Activated CD8-positive, alpha-beta T cell treated with anti-CD3 and anti-CD28 coated beads, Interleukin-2, amount 10 ng/mL, durations not matched to agents 7 days and 5 days (primary cell): Measurements from ENCODE around the gene CCDC68. TPM values are rescaled to one million over a fixed set of nuclear protein-coding genes. Genes with fewer than 3 reads are reported as not detected.
A peak's percentile ranks its signal among the peaks of the same experiment; 100 is the strongest.

Experiments
- ATAC-seq: fragments of 150-1000 bp; cut with Tn5 transposase; one replicate; pipeline ENCODE4 v1.10.0; 2021; ENCODE audit warnings: moderate library complexity
- CTCF ChIA-PET: fragments of 350-600 bp; sonication (Branson Sonifier 250); formaldehyde crosslinking; loops from one replicate; lab custom pipeline; 2021; ENCODE audit warnings: antibody characterized with exemption; lab: Charles Lee
- POLR2A ChIA-PET: fragments of 350-600 bp; sonication (Branson Sonifier 250); formaldehyde crosslinking; loops from one replicate; lab custom pipeline; 2021; ENCODE audit warnings: antibody characterized with exemption; lab: Charles Lee
- DNase-seq: peaks from one replicate; pipeline ENCODE4 v3.0.0-alpha.2; 2020
- H3K27ac Mint-ChIP-seq: one replicate; pipeline ENCODE4 v1.8.0; 2021; ENCODE audit warnings: mild to moderate bottlenecking, mixed read lengths
- H3K27me3 Mint-ChIP-seq: one replicate; pipeline ENCODE4 v1.8.0; 2021; ENCODE audit warnings: low read depth, mixed read lengths
- H3K36me3 Mint-ChIP-seq: one replicate; pipeline ENCODE4 v1.8.0; 2021; ENCODE audit warnings: low read depth, mixed read lengths
- H3K4me1 Mint-ChIP-seq: one replicate; pipeline ENCODE4 v1.8.0; 2021; ENCODE audit warnings: low read depth, mixed read lengths
- H3K4me3 Mint-ChIP-seq: one replicate; pipeline ENCODE4 v1.8.0; 2021; ENCODE audit warnings: mild to moderate bottlenecking, mixed read lengths
- H3K9me3 Mint-ChIP-seq: one replicate; pipeline ENCODE4 v1.8.0; 2022; ENCODE audit warnings: mixed read lengths; ENCODE audit not compliant: insufficient read depth
- total RNA-seq, 2 experiments: library from RNA; stranded (reverse); gene quantifications; one replicate each; pipeline ENCODE4 v1.2.3, GENCODE V29; 2021

The CCDC68 gene
- total RNA-seq, 2 experiments from 2014 or later, result not detected

DNA sequence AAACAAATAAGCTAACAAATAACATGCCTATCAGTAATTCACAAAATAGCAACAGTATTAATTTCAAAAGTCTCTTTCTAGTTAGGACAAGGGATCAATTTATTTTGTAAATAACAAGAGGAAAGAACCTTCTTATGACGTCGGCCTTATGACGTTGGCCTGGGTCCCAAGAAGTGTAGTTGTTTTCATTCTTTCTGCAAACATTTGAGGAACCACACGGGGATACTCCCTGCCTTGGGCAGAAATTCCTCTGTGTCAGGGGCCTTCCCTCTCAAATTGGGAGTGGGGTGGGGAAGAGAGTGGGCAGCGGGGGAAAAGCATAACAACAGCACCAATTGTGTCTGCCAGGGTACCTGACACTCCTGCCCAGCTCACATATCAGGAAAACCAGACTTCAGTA lies 1.3 kb downstream of the CCDC68 start:
- H3K9me3 Mint-ChIP-seq, result no peaks in the 10 kb centered on the region
- ChIA-PET CTCF (interaction anchor here (0.7 kb wide), 1 partner anchor 8 kb away, joined by 3 read pairs; no protein-coding TSS in a partner anchor), POLR2A (no interaction called here)
- no peak for DNase-seq
- no peak overlapping the region for H3K4me3 Mint-ChIP-seq
- H3K4me1 Mint-ChIP-seq, result peaks cover 2% of the 10 kb centered on the region
- ATAC-seq, result no peak
- no peak overlapping the region for H3K27ac Mint-ChIP-seq
- H3K27me3 Mint-ChIP-seq, result peaks cover 41% of the 10 kb centered on the region
- H3K36me3 Mint-ChIP-seq, result no peaks in the 10 kb centered on the region

DNA sequence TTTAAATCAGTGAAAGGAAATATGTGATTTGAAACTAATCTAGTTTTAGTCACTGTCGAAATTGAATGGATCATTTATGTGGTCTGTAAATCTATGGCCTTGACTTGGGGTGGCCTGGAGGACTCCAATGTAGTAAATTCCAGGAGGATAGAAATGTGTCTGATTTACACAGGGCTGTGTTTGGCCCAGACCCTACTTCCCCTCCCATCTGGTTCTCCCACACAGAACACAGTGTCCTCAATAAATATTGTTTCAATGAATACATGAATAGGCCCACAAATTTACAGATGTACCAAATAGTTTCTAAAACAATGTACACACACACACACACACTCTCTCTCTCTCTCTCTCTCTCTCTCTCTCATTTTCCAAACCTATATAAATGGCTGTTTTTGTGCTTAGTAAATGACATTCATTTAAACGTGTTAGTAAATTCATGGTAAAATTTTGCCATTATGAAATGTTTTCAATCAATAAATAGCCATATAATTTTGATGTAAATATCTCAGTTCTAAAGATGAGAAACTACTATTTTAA lies 1.9 kb downstream of the CCDC68 start:
- ChIA-PET POLR2A (no interaction called here), CTCF (no interaction called here)
- H3K27ac Mint-ChIP-seq, result no peak overlapping the region
- ATAC-seq (no peak), DNase-seq (no peak)
- H3K9me3 Mint-ChIP-seq, result no peaks in the 10 kb centered on the region
- H3K4me1 Mint-ChIP-seq, result peaks cover 2% of the 10 kb centered on the region
- no peaks in the 10 kb centered on the region for H3K36me3 Mint-ChIP-seq
- peaks cover 41% of the 10 kb centered on the region for H3K27me3 Mint-ChIP-seq
- H3K4me3 Mint-ChIP-seq, result no peak overlapping the region

DNA sequence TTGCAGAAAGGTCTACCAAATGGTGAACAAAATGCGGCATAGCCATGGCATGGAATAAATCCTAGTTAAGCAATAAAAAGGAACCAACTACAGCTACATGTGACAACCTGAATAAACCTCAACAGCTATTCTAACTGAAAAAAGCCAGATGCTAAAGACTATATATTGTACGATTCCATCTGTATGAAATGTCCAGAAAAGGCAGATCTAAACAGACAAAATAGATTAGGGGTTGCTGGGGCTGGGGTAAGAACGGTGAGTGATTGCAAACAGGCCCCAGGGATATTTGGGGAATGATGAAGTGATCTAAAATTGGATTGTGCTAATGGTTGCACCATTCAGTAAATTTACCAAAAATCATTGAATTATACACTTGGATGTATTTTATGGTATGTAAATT lies 2.8 kb downstream of the CCDC68 start:
- DNase-seq, result no peak
- CTCF ChIA-PET, result no interaction called here
- Mint-ChIP-seq H3K9me3 (no peaks in the 10 kb centered on the region), H3K4me3 (no peak overlapping the region), H3K27ac (no peak overlapping the region), H3K4me1 (peaks cover 2% of the 10 kb centered on the region), H3K27me3 (peaks cover 44% of the 10 kb centered on the region), H3K36me3 (no peaks in the 10 kb centered on the region)
- no peak for ATAC-seq
- POLR2A ChIA-PET, result no interaction called here

DNA sequence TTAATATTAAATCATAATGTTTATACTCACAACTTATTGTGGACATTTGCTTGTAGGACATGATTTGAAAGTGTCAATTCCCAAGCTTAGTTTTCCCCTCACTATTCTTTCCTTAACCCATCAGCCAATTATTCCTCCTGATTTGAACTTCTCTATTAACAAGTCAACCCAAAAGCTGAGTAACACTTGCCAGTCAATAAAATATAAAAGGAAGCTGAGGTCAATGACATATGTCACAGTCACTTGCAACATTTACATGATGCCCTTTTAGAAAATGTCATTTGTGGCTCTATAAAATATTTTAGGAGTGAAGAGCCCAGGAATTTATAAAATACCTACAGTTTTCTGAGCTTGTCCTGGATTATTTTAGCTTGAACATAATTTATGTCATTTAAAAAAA lies 7.2 kb downstream of the CCDC68 start:
- Mint-ChIP-seq H3K27ac (no peak overlapping the region), H3K9me3 (no peaks in the 10 kb centered on the region), H3K4me1 (peaks cover 4% of the 10 kb centered on the region), H3K4me3 (no peak overlapping the region), H3K36me3 (no peaks in the 10 kb centered on the region), H3K27me3 (peaks cover 29% of the 10 kb centered on the region)
- DNase-seq, result no peak
- ChIA-PET CTCF (interaction anchor here (0.9 to 2.7 kb wide), 2 partner anchors 32 to 260 kb away, joined by 3 to 9 read pairs; no protein-coding TSS in a partner anchor), POLR2A (no interaction called here)
- ATAC-seq, result no peak

DNA sequence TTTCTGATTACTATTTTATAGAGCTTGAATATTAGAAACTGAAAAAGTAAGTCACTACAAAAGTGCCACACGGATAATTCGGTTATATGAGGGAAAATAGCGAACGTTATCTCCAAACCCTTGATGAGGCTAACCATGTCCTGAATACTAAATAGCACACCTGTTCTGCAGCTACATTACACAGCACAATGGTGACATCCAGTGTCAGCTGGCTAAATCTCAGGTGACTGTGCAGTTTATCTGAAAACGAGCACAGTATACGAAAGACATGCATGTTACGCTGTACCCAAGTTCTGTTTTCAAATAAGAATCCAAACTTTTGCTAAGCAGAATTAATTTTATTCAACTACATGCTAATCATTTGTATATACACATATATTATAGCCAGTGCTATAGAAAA lies 9.0 kb downstream of the CCDC68 start:
- ATAC-seq (no peak), DNase-seq (no peak)
- Mint-ChIP-seq H3K4me1 (peaks cover 17% of the 10 kb centered on the region), H3K36me3 (no peaks in the 10 kb centered on the region), H3K4me3 (no peak overlapping the region), H3K27me3 (peaks cover 24% of the 10 kb centered on the region), H3K27ac (no peak overlapping the region), H3K9me3 (no peaks in the 10 kb centered on the region)
- CTCF ChIA-PET, result interaction anchor here (1.0 to 2.7 kb wide), 4 partner anchors 8 to 271 kb away, joined by 3 to 9 read pairs (median 4); no protein-coding TSS in a partner anchor
- POLR2A ChIA-PET, result no interaction called here

DNA sequence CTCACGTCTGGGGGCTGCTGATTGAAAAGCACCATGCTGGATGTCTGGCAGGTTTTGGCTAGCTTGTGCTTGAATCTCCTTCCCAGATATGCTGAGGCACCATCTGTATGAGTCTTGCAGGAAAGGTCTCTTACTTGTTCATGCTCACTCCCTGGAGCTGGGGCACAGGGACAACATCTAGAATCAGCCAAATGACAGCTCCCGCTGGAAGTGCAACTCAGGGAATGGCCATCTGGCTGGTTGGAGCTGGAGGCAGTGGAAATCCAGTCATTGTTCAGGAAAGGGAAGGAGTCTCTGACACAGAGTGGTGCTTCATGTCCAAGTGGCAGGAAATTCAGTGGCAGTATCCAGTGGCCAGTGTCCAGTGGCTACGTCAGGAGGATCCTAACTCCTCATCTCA lies 9.7 kb downstream of the CCDC68 start:
- Mint-ChIP-seq H3K4me1 (peaks cover 17% of the 10 kb centered on the region), H3K27ac (no peak overlapping the region), H3K4me3 (no peak overlapping the region)

DNA sequence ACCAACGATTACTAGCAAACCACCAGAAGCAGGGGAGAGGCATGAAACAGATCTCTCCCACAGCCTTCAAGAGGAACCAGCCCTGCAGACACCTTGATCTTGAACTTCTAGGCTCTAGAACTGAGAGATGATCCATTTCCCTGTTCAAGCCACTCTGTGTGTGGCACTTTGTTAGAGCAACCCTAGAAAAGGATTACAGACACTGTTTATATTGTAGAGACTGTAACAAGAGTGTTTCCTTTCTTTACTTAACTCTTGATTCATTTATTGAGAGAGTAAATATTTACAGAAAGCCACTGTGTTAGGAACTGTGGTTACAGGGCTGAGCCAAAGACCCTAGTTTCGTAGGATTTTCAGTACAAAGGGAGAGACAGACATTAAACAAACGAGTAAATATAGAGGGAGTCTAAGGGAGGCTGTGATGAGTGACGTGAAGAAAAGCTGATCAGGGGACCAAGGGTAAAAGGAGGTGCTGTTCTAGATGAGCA lies 10.9 kb downstream of the CCDC68 start:
- POLR2A ChIA-PET, result no interaction called here
- no peak for ATAC-seq
- Mint-ChIP-seq H3K27me3 (peaks cover 18% of the 10 kb centered on the region), H3K27ac (no peak overlapping the region), H3K4me1 (peaks cover 17% of the 10 kb centered on the region), H3K36me3 (no peaks in the 10 kb centered on the region), H3K4me3 (no peak overlapping the region), H3K9me3 (no peaks in the 10 kb centered on the region)
- DNase-seq, result no peak
- CTCF ChIA-PET, result no interaction called here

More for the DNA sequence above, 9.7 kb downstream of the CCDC68 start:
- H3K9me3 Mint-ChIP-seq, result no peaks in the 10 kb centered on the region
- CTCF ChIA-PET, result interaction anchor here (1.0 to 1.4 kb wide), 3 partner anchors 8 to 270 kb away, joined by 3 to 4 read pairs (median 3); no protein-coding TSS in a partner anchor
- POLR2A ChIA-PET, result no interaction called here
- no peak for ATAC-seq
- no peak for DNase-seq
- no peaks in the 10 kb centered on the region for H3K36me3 Mint-ChIP-seq
- peaks cover 23% of the 10 kb centered on the region for H3K27me3 Mint-ChIP-seq

DNA sequence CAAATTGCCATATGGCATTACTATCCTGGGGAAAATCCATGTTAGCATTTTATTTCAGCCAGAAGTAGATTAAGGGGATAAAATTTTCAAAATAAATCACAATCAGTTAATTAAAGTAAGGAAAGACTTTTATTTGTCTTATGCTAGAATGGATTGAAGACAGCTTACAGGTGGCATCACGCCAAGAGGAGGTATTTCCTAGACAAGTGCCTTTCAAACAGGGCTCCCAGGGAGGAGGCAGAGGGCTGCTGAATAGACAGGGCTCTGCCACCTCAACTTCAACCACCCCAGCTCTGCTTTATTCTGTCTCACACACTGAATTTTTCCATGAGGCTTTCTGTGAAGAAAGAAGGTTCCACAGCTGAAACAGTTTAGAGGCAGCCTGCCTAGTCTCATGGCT lies 12.2 kb downstream of the CCDC68 start:
- POLR2A ChIA-PET, result no interaction called here

DNA sequence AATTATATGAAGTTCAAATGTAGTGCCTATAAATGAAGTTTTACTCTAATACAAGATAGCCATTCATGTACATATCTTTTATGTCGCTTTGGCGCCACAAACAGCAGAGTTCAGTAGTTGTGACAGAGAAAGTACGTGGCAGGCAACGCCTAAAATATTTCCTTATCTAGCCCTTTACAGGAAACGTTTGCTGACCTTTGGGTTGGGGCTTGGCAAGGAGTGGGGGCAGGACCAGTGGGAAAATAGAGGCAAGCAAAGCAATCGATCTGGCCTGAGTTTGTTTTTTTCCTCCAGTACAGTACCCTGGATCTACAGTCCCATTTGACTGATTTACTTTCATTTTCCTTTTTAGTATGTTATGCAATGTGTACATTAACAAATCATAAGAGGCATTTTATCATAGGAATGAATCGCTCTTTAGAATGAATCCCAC lies 13.1 kb downstream of the CCDC68 start:
- Mint-ChIP-seq H3K27me3 (peaks cover 11% of the 10 kb centered on the region), H3K9me3 (no peaks in the 10 kb centered on the region), H3K27ac (peak overlapping the region; percentile 88), H3K4me1 (peaks cover 17% of the 10 kb centered on the region), H3K36me3 (no peaks in the 10 kb centered on the region), H3K4me3 (peak overlapping the region; percentile 77)
- ChIA-PET POLR2A (interaction anchor here (0.6 kb wide), 1 partner anchor 267 kb away, joined by 4 read pairs; no protein-coding TSS in a partner anchor), CTCF (interaction anchor here (1.1 kb wide), 1 partner anchor 553 kb away, joined by 4 read pairs; no protein-coding TSS in a partner anchor)
- ATAC-seq (peak; percentile 98), DNase-seq (peak; percentile 35)

More for the DNA sequence above, 12.2 kb downstream of the CCDC68 start:
- Mint-ChIP-seq H3K4me1 (peaks cover 17% of the 10 kb centered on the region), H3K27ac (no peak overlapping the region), H3K9me3 (no peaks in the 10 kb centered on the region), H3K4me3 (no peak overlapping the region), H3K36me3 (no peaks in the 10 kb centered on the region), H3K27me3 (peaks cover 15% of the 10 kb centered on the region)
- CTCF ChIA-PET, result no interaction called here
- DNase-seq (no peak), ATAC-seq (no peak)

DNA sequence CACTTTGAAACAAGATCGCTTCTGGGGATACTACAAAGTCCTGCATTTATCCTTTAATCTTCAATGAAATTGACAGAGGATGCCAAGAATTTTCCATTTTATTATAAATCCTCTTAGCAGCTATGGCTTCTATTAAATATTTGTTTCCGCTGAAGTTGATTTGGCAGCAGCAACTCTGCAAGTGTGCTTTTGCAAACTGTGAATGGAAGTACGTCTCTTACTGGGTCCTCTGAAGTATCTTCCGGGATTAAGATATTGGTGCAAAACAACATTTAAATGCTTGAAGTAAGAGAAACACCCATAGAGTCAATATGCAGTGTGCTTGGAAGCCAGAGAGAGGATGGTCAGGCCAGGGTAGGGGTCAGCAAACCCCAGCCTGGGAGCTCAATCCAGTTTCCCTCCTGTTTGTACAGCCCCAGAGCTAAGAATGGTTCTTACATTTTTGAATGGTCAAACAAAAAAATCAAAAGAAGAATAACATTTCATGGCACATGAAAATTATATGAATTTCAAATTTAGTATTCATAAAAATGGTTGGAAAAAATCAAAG lies 13.6 kb downstream of the CCDC68 start:
- Mint-ChIP-seq H3K27ac (peak overlapping the region; percentile 88), H3K36me3 (no peaks in the 10 kb centered on the region), H3K9me3 (no peaks in the 10 kb centered on the region), H3K27me3 (peaks cover 11% of the 10 kb centered on the region), H3K4me1 (peaks cover 17% of the 10 kb centered on the region), H3K4me3 (peak overlapping the region; percentile 77)
- ChIA-PET CTCF (interaction anchor here (1.1 kb wide), 1 partner anchor 553 kb away, joined by 4 read pairs; no protein-coding TSS in a partner anchor), POLR2A (interaction anchor here (0.6 kb wide), 1 partner anchor 266 kb away, joined by 4 read pairs; no protein-coding TSS in a partner anchor)
- DNase-seq, result no peak
- no peak for ATAC-seq

DNA sequence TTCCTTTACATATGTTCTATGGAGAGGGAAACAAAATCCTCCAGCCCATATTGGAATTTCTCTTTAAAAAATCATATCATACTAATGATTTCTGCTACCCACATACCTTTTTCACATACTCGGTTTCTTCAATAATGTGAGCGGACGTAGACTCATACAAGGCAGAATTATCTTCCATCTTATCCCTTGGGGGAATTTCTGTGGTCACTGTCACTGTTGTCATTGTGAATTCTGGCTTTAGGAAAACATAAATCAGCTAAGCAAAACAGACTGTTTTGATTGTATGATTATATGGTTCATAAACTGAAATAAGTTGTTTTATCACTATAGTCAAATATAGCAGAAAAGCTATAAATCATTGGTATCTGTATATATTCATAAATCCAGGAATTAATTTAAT lies 16.7 kb downstream of the CCDC68 start:
- Mint-ChIP-seq H3K27me3 (no peaks in the 10 kb centered on the region), H3K36me3 (no peaks in the 10 kb centered on the region), H3K4me1 (peaks cover 14% of the 10 kb centered on the region), H3K27ac (no peak overlapping the region), H3K9me3 (no peaks in the 10 kb centered on the region), H3K4me3 (no peak overlapping the region)
- POLR2A ChIA-PET, result no interaction called here
- DNase-seq (no peak), ATAC-seq (no peak)
- CTCF ChIA-PET, result no interaction called here

DNA sequence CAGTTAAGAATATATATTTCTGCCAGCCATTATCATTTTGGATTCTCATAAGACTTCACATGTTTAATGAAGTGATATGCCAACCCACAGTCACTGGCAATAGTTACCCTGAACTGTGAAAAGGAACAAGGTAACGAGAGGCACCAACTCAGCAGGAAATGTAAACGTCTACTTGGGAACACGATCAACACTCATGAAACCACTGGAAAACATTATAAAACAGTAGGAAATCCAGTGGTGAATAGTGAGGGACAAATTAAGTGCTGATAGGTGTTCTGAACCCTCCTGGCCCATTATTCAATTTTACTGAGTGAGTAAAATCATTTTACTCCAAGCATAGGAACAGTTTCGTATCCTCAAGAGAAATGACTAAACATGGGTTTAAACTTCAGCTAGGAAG lies 17.1 kb downstream of the CCDC68 start:
- Mint-ChIP-seq H3K4me1 (peaks cover 13% of the 10 kb centered on the region), H3K4me3 (no peak overlapping the region)

More for the DNA sequence above, 17.1 kb downstream of the CCDC68 start:
- POLR2A ChIA-PET, result no interaction called here
- H3K36me3 Mint-ChIP-seq, result no peaks in the 10 kb centered on the region
- H3K27ac Mint-ChIP-seq, result no peak overlapping the region
- H3K9me3 Mint-ChIP-seq, result no peaks in the 10 kb centered on the region
- DNase-seq, result no peak
- CTCF ChIA-PET, result no interaction called here
- no peaks in the 10 kb centered on the region for H3K27me3 Mint-ChIP-seq
- no peak for ATAC-seq
